Esophagus (tissue), 2 donors: Measurements from ENCODE around the gene SCYGR7. TPM values are rescaled to one million over a fixed set of nuclear protein-coding genes. Genes with fewer than 3 reads are reported as not detected.
"Not testable (repeated sequence)": the region's sequence is repeated elsewhere in the genome, so short reads cannot be mapped to it uniquely, and the experiment has no call there.

Source experiments
- H3K27ac ChIP-seq, 2 donors: one replicate each; pipeline ENCODE4 v1.5.1; 2013; ENCODE audit warnings: low read depth in 2 of 2, mild to moderate bottlenecking in 2 of 2, inconsistent platforms in 1 of 2, low read length in 1 of 2, moderate library complexity in 1 of 2
- H3K27me3 ChIP-seq, 2 donors: one replicate each; pipeline ENCODE4 v1.6.1; 2013; ENCODE audit warnings: low read length in 2 of 2, control low read depth in 1 of 2, mild to moderate bottlenecking in 1 of 2; ENCODE audit not compliant: insufficient read depth in 2 of 2, control insufficient read depth in 1 of 2
- H3K36me3 ChIP-seq, 2 donors: one replicate each; pipeline ENCODE4 v1.6.1; 2013; ENCODE audit warnings: low read length in 1 of 2; ENCODE audit not compliant: control insufficient read depth in 2 of 2, insufficient read depth in 2 of 2
- H3K4me1 ChIP-seq, 2 donors: one replicate each; pipeline ENCODE4 v1.6.1; 2013; ENCODE audit warnings: low read length in 1 of 2; ENCODE audit not compliant: control insufficient read depth in 2 of 2, insufficient read depth in 2 of 2
- H3K4me3 ChIP-seq, 2 donors: one replicate each; pipeline ENCODE4 v1.5.1; 2013; ENCODE audit warnings: low read length in 2 of 2, mild to moderate bottlenecking in 2 of 2, low read depth in 1 of 2, moderate library complexity in 1 of 2
- H3K9me3 ChIP-seq, 2 donors: one replicate each; pipeline ENCODE4 v1.6.1; 2013; ENCODE audit warnings: mild to moderate bottlenecking in 2 of 2, low read depth in 1 of 2, low read length in 1 of 2, moderate library complexity in 1 of 2; ENCODE audit not compliant: control insufficient read depth in 2 of 2, insufficient read depth in 1 of 2
- WGBS, 2 donors: extraction: QIAGEN DNeasy Blood & Tissue Kit; methylation state at CpG; one replicate each; pipeline ENCODE4 v1.1.7; 2013; 5-methylcytosine and 5-hydroxymethylcytosine counted together
- polyA plus RNA-seq, 2 donors: library from polyadenylated mRNA; stranded (reverse); fragments of 200-250 nt; gene quantifications; one replicate each; pipeline ENCODE4 v1.2.3, GENCODE V29; 2013
- donor health status: healthy with polysubstance abuse.
- donor health status: Bipolar disorder and iron deficiency.

Gene SCYGR7
- polyA plus RNA-seq, 2 donors, result not detected

- Histone ChIP-seq H3K27me3 (no peaks in the 10 kb centered on the region), H3K9me3 (no peaks in the 10 kb centered on the region), H3K4me3 (no peak within 1 kb of the TSS), H3K4me1 (no peaks in the 10 kb centered on the region), H3K27ac (no peak within 1 kb of the TSS), H3K36me3 (no peaks in the 10 kb centered on the region)
- 88 to 95% methylated on average over 5 of the region's 9 CpGs for WGBS, 2 donors
Observed at GRCh38 chr2:227745594-227745993, 17.5 kb downstream of the SCYGR7 start, which contains the start of gene SCYGR8. Gene SCYGR8, plus strand, starts transcription at chr2:227745894. Its CDS starts 0 bp downstream, at chr2:227745894.

- no peaks in the 10 kb centered on the region for H3K27me3 ChIP-seq
- H3K4me1 ChIP-seq, result no peaks in the 10 kb centered on the region
- no peaks in the 10 kb centered on the region for H3K36me3 ChIP-seq
- H3K9me3 ChIP-seq, result no peaks in the 10 kb centered on the region
- no peak overlapping the region for H3K27ac ChIP-seq
- 65 to 69% methylated on average over 6 of the region's 6 CpGs for WGBS, 2 donors
- no peak overlapping the region for H3K4me3 ChIP-seq
Observed at GRCh38 chr2:227748079-227748478, 19.9 kb downstream of the SCYGR7 start.

GRCh38 chr2:227756261-227756660 lies 28.1 kb downstream of the SCYGR7 start:
- 71 to 73% methylated on average over 4 of the region's 4 CpGs for WGBS, 2 donors
- H3K4me1 ChIP-seq, H3K27ac ChIP-seq, H3K9me3 ChIP-seq, H3K4me3 ChIP-seq, H3K27me3 ChIP-seq, H3K36me3 ChIP-seq: not testable (repeated sequence)

- H3K4me1 ChIP-seq, result no peaks in the 10 kb centered on the region
- 50 to 59% methylated on average over 13 of the region's 13 CpGs for WGBS, 2 donors
- H3K36me3 ChIP-seq, result no peaks in the 10 kb centered on the region
- H3K27ac ChIP-seq, result peak overlapping the region; percentile 13 to 30
- no peak overlapping the region for H3K4me3 ChIP-seq
- no peaks in the 10 kb centered on the region for H3K9me3 ChIP-seq
- H3K27me3 ChIP-seq, result no peaks in the 10 kb centered on the region
Observed at GRCh38 chr2:227759411-227760118, 31.4 kb downstream of the SCYGR7 start.

GRCh38 chr2:227761740-227762476 lies 33.8 kb downstream of the SCYGR7 start:
- H3K4me1 ChIP-seq, result no peaks in the 10 kb centered on the region
- H3K27ac ChIP-seq, result no peak overlapping the region
- H3K27me3 ChIP-seq, result no peaks in the 10 kb centered on the region
- 74 to 85% methylated on average over 6 of the region's 6 CpGs for WGBS, 2 donors
- H3K4me3 ChIP-seq, result no peak overlapping the region
- H3K9me3 ChIP-seq, result no peaks in the 10 kb centered on the region
- H3K36me3 ChIP-seq, result no peaks in the 10 kb centered on the region

GRCh38 chr2:227765788-227766372 lies 37.7 kb downstream of the SCYGR7 start:
- H3K27ac ChIP-seq, result no peak overlapping the region
- no peaks in the 10 kb centered on the region for H3K4me1 ChIP-seq
- 63 to 69% methylated on average over 4 of the region's 4 CpGs for WGBS, 2 donors
- H3K9me3 ChIP-seq, result no peaks in the 10 kb centered on the region
- H3K4me3 ChIP-seq, result no peak overlapping the region
- H3K27me3 ChIP-seq, result no peaks in the 10 kb centered on the region
- no peaks in the 10 kb centered on the region for H3K36me3 ChIP-seq

- 23 to 24% methylated on average over 11 of the region's 11 CpGs for WGBS, 2 donors
- no peak overlapping the region for H3K27ac ChIP-seq
Observed at GRCh38 chr2:227766373-227766883, 38.3 kb downstream of the SCYGR7 start.

GRCh38 chr2:227767830-227768229 lies 39.7 kb downstream of the SCYGR7 start:
- H3K27me3 ChIP-seq, result no peaks in the 10 kb centered on the region
- WGBS, 2 donors, result 93 to 94% methylated on average over 22 of the region's 22 CpGs
- H3K4me3 ChIP-seq, result no peak overlapping the region
- no peaks in the 10 kb centered on the region for H3K4me1 ChIP-seq
- no peaks in the 10 kb centered on the region for H3K9me3 ChIP-seq
- no peaks in the 10 kb centered on the region for H3K36me3 ChIP-seq
- H3K27ac ChIP-seq, result no peak overlapping the region

More at GRCh38 chr2:227766373-227766883, 38.3 kb downstream of the SCYGR7 start:
- H3K4me1 ChIP-seq, result no peaks in the 10 kb centered on the region
- H3K27me3 ChIP-seq, result no peaks in the 10 kb centered on the region
- H3K36me3 ChIP-seq, result no peaks in the 10 kb centered on the region
- H3K4me3 ChIP-seq, result no peak overlapping the region
- no peaks in the 10 kb centered on the region for H3K9me3 ChIP-seq

- Histone ChIP-seq H3K4me1 (no peaks in the 10 kb centered on the region), H3K36me3 (no peaks in the 10 kb centered on the region), H3K9me3 (peaks cover 0 to 2% of the 10 kb centered on the region in 2 donors), H3K27me3 (no peaks in the 10 kb centered on the region), H3K4me3 (no peak overlapping the region), H3K27ac (no peak overlapping the region)
- WGBS, 2 donors, result 80 to 83% methylated on average over 5 of the region's 5 CpGs
Observed at GRCh38 chr2:227772197-227772661, 44.1 kb downstream of the SCYGR7 start.
